Stimulated activated CD4-positive, alpha-beta T cell treated with anti-CD3 and anti-CD28 coated beads, Interleukin-1b, Interleukin-23, amount 100 ng/mL, for 4 hours (primary cell): ENCODE measurements around the gene OR4C11.

ENCODE experiments used
- DNase-seq, 2 donors: peaks; one replicate each; pipeline ENCODE4 v3.0.0-alpha.2; 2020; ENCODE audit warnings: low read depth in 2 of 2

The OR4C11 gene, protein sequence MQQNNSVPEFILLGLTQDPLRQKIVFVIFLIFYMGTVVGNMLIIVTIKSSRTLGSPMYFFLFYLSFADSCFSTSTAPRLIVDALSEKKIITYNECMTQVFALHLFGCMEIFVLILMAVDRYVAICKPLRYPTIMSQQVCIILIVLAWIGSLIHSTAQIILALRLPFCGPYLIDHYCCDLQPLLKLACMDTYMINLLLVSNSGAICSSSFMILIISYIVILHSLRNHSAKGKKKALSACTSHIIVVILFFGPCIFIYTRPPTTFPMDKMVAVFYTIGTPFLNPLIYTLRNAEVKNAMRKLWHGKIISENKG

GRCh38 chr11:55607545-55607944 lies at the start of gene OR4C11:
Gene OR4C11 (minus strand): TSS chr11:55607645. CDS start chr11:55604373, 3,272 bp downstream.
- no peak for DNase-seq

DNA sequence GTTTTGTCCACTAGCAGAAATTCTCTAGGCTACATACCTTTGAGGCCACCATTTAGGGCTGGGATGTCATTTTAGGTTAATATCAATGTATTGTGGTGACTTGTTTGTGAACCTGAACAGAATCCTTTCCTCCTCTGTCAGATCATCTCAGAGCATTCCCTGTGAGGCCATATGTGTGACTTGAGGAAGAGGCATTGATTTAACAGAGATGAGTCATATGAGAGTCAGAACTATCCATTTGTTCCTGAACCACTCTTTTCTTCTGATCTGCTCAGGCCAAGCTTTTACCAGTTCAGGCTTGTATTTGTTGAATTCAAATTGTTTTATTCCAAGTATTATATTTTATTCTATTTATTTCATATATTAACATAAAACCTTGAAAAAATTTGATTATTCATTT lies 47.7 kb upstream of the OR4C11 start:
- no peak for DNase-seq

GRCh38 chr11:55652560-55652959 lies 45.1 kb upstream of the OR4C11 start:
- DNase-seq = no peak

GRCh38 chr11:55648027-55648426 lies 40.6 kb upstream of the OR4C11 start, which contains the start of gene OR4S2:
Gene OR4S2 (plus strand): TSS chr11:55648327. CDS start chr11:55650904, 2,577 bp downstream.
- DNase-seq = no peak

DNA sequence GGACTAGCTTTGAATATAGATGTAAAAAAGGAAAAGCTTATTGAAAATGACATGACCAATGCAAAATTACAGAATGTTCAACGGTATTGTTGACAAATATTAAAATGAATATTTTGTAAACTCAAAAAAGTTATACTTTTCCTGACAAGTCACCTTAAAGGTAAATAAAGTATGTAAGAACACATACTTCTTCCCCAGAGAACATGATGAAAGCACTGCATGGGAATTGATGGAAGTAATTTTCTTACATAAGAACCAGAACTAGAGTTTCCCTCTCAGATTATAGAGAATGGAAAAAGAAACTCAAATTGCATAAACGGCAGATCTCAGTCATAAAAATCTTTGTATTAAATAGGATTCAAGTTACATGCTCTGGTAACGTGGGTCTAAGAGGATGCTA lies 27.4 kb upstream of the OR4C11 start, which contains the start of gene OR4P4:
TSS of gene OR4P4 (plus strand) at position 301 of the 400 bp plus-strand sequence.
- DNase-seq = no peak

GRCh38 chr11:55624531-55624930 lies 17.1 kb upstream of the OR4C11 start:
- no peak for DNase-seq

GRCh38 chr11:55572548-55572947 lies 34.9 kb downstream of the OR4C11 start:
- no peak for DNase-seq

GRCh38 chr11:55571828-55572227 lies 35.6 kb downstream of the OR4C11 start, which contains the start of gene OR4C16:
Gene OR4C16 (plus strand): TSS chr11:55572128. CDS start chr11:55572128, 0 bp downstream.
- no peak for DNase-seq

GRCh38 chr11:55554169-55554568 lies 53.3 kb downstream of the OR4C11 start, which contains the start of gene OR4C15:
Gene OR4C15 (plus strand): TSS chr11:55554469. CDS start chr11:55554469, 0 bp downstream.
- DNase-seq = no peak
